ENCODE results near the gene NR2C2. TPM values are rescaled to one million over a fixed set of nuclear protein-coding genes. Genes with fewer than 3 reads are reported as not detected.

NR2C2 gene
- total and polyA plus RNA-seq, 2 of the 13 experiments (the other 11 are each of a cell fraction or from before 2014, with no cell fraction given), result 7.8 to 11.8 TPM

DNA sequence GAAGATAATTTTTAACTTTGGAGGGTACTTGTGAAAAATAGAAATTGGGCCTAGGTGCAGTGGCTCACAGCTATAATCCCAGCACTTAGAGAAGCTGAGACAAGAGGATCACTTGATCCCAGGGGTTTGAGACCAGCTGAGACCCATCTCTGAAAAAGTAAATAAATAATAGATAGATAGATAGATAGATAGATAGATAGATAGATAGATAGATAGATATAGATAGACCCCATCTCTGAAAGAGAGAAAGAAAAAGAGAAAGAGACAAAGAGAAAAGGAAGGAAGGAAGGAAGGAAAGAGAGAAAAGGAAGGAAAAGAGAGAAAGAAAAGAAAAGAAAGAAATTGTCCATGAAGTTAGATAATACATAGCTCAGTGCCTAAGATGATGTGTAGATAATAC, 82.2 kb downstream of the NR2C2 start:
- Histone ChIP-seq H3K4me3 (replicated peaks in 1 of 3; ENCODE audit: insufficient read depth in 1 of 3, low read depth in 2 of 3, low read length in 3 of 3) (no peak overlapping the region), H3K27me3 (ENCODE audit: control insufficient read depth in 1 of 2, insufficient read depth in 2 of 2, low read length in 2 of 2) (no peaks in the 10 kb centered on the region), H3K9me3 (ENCODE audit: low read length) (no peaks in the 10 kb centered on the region), H2AFZ (ENCODE audit: low read length) (no peak overlapping the region), H3K27ac (ENCODE audit: extremely low read length, insufficient read depth, low read length) (no peak overlapping the region), H3K36me3 (replicated peaks in 1 of 2; ENCODE audit: control insufficient read depth in 1 of 2, insufficient read depth in 2 of 2, low read length in 2 of 2) (peaks cover 25 to 65% of the 10 kb centered on the region in 2 experiments), H4K20me1 (ENCODE audit: insufficient read depth, low read length) (no peaks in the 10 kb centered on the region), H3K79me2 (ENCODE audit: insufficient read depth, low read length) (no peaks in the 10 kb centered on the region), H3K9ac (ENCODE audit: insufficient read depth, low read depth, low read length) (no peak overlapping the region), H3K4me1 (ENCODE audit: insufficient read depth, low read length) (no peaks in the 10 kb centered on the region), H3K4me2 (ENCODE audit: low read depth, low read length) (no peak overlapping the region)
- CTCF ChIA-PET (ENCODE audit: low intra/inter-chr PET ratio, low total read pairs), result no interaction called here
- in situ Hi-C loops (cut with HindIII; ENCODE audit: extremely low pct_ligation_motif_present, low pct_unique_long_range_greater_than_20kb) (no loop called here), intact Hi-C loops (cut with micrococcal nuclease; ENCODE audit: unreplicated experiment) (no loop called here)
- TF ChIP-seq ZNF670 (CRISPR knock-in tag; IDR thresholded peaks at IDR 0.05; ENCODE audit: borderline replicate concordance) (no peak), YY1 (IDR thresholded peaks at IDR 0.05; ENCODE audit: insufficient read depth, insufficient replicate concordance, low read depth, low read length) (no peak), HMGXB3 (CRISPR knock-in tag; IDR thresholded peaks at IDR 0.05; ENCODE audit: borderline replicate concordance) (no peak), RBM39 (IDR thresholded peaks at IDR 0.05; ENCODE audit: low read depth, low read length, poor library complexity, severe bottlenecking) (no peak), CENPX (CRISPR knock-in tag; IDR thresholded peaks at IDR 0.05) (no peak)
- TF ChIP-seq, protein P1, sequence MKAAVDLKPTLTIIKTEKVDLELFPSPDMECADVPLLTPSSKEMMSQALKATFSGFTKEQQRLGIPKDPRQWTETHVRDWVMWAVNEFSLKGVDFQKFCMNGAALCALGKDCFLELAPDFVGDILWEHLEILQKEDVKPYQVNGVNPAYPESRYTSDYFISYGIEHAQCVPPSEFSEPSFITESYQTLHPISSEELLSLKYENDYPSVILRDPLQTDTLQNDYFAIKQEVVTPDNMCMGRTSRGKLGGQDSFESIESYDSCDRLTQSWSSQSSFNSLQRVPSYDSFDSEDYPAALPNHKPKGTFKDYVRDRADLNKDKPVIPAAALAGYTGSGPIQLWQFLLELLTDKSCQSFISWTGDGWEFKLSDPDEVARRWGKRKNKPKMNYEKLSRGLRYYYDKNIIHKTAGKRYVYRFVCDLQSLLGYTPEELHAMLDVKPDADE (CRISPR knock-in tag; IDR thresholded peaks at IDR 0.05), result no peak
- POLR2A ChIA-PET, result no interaction called here
- DNase-seq (ENCODE audit: low spot score), result no peak
- no peak for FAIRE-seq
- BruUV-seq (replicated peaks), result no TSS peak
- no peak for ATAC-seq
